Endothelial cell of umbilical vein (primary cell): ENCODE measurements around the gene ACAD9. TPM values are rescaled to one million over a fixed set of nuclear protein-coding genes. Genes with fewer than 3 reads are reported as not detected.

Source experiments
- BruUV-seq: library from RNA; stranded (reverse); fragments of 400-500 nt; replicated peaks from 2 replicates; lab custom pipeline; 2021; lab: Mats Ljungman, UMichigan
- CTCF ChIA-PET: fragments of 300-600, 350-600 bp; sonication (Branson Sonifier 250); formaldehyde crosslinking; loops from one replicate; lab custom pipeline; 2021; ENCODE audit warnings: antibody characterized with exemption, inconsistent platforms; lab: Charles Lee
- POLR2A ChIA-PET: fragments of 300-600, 350-600 bp; sonication (Branson Sonifier 250); formaldehyde crosslinking; loops from one replicate; lab custom pipeline; 2021; ENCODE audit warnings: antibody characterized with exemption, inconsistent platforms; lab: Charles Lee
- DNase-seq: peaks from one replicate; pipeline ENCODE4 v3.0.0-alpha.2; 2011; ENCODE audit warnings: low read depth, low spot score
- FAIRE-seq: peaks from 2 replicates; lab custom pipeline; 2011; peaks lifted over from hg19 to GRCh38; lab: Jason Lieb, UNC
- H2AFZ ChIP-seq: 2 replicates; pipeline ENCODE4 v1.6.0; 2012; ENCODE audit warnings: low read depth, low read length, control low read depth, inconsistent platforms
- H3K27ac ChIP-seq: 2 replicates; pipeline ENCODE4 v1.5.1; 2011; ENCODE audit warnings: low read depth, mild to moderate bottlenecking, control low read depth, low read length, moderate library complexity; ENCODE audit not compliant: insufficient read depth
- H3K27me3 ChIP-seq, 2 experiments: 2 replicates each; pipeline versions ENCODE4 v1.6.0 to v1.6.1; 2011; ENCODE audit warnings: low read length in 2 of 2, mixed read lengths in 1 of 2; ENCODE audit not compliant: control insufficient read depth in 2 of 2, insufficient read depth in 2 of 2
- H3K36me3 ChIP-seq, 2 experiments: 2 replicates in 1 of 2; 3 replicates in 1 of 2; pipeline ENCODE4 v1.5.1; 2011; ENCODE audit warnings: low read length in 2 of 2, mild to moderate bottlenecking in 1 of 2, moderate library complexity in 1 of 2; ENCODE audit not compliant: control insufficient read depth in 2 of 2, insufficient read depth in 2 of 2; ENCODE audit errors: extremely low read depth in 1 of 2
- H3K4me1 ChIP-seq: 3 replicates; pipeline ENCODE4 v1.5.1; 2011; ENCODE audit warnings: mild to moderate bottlenecking, low read length; ENCODE audit not compliant: control insufficient read depth, insufficient read depth; ENCODE audit errors: extremely low read depth
- H3K4me2 ChIP-seq: 2 replicates; pipeline ENCODE4 v1.6.1; 2011; ENCODE audit warnings: low read length, control low read depth, mixed read lengths; ENCODE audit not compliant: insufficient read depth
- H3K4me3 ChIP-seq, 3 experiments: fragments of 200-600 bp in 1 of 3; sonication (generic), shearing (Covaris generic) in 1 of 3; replicated peaks in 1 of 3; 2 replicates each; pipeline ENCODE4 v1.5.1; 2011 to 2016; ENCODE audit warnings: control low read depth in 3 of 3, low read length in 3 of 3, mild to moderate bottlenecking in 2 of 3, inconsistent platforms in 1 of 3, low read depth in 1 of 3, moderate library complexity in 1 of 3; ENCODE audit not compliant: insufficient read depth in 1 of 3
- H3K79me2 ChIP-seq: 2 replicates; pipeline ENCODE4 v1.6.0; 2012; ENCODE audit warnings: low read length, inconsistent platforms; ENCODE audit not compliant: control insufficient read depth, insufficient read depth
- H3K9ac ChIP-seq: replicated peaks from 2 replicates; pipeline ENCODE3; 2011; ENCODE audit warnings: low read length, control low read depth; ENCODE audit not compliant: insufficient read depth; ENCODE audit errors: extremely low read depth
- H3K9me1 ChIP-seq: replicated peaks from 3 replicates; pipeline ENCODE4 v1.6.0; 2011; ENCODE audit warnings: mild to moderate bottlenecking, low read length; ENCODE audit not compliant: control insufficient read depth, insufficient read depth; ENCODE audit errors: extremely low read depth
- H3K9me3 ChIP-seq: replicated peaks from 2 replicates; pipeline ENCODE4 v1.5.1; 2012; ENCODE audit warnings: low read length, inconsistent platforms; ENCODE audit not compliant: control insufficient read depth, insufficient read depth
- H4K20me1 ChIP-seq: replicated peaks from 2 replicates; pipeline ENCODE3; 2011; ENCODE audit warnings: mild to moderate bottlenecking, low read length; ENCODE audit not compliant: control insufficient read depth, insufficient read depth; ENCODE audit errors: extremely low read depth
- CTCF ChIP-seq, 2 donors: IDR thresholded peaks; 1 replicate in 1 of 2; 2 replicates in 1 of 2; pipeline ENCODE4 v1.5.1; 2011; ENCODE audit warnings: low read length in 2 of 2, mild to moderate bottlenecking in 2 of 2, moderate library complexity in 2 of 2, control low read depth in 1 of 2, inconsistent platforms in 1 of 2, low read depth in 1 of 2; ENCODE audit not compliant: insufficient read depth in 1 of 2; ENCODE audit errors: extremely low read depth in 1 of 2
- EZH2 ChIP-seq: IDR thresholded peaks from 2 replicates; pipeline ENCODE4 v1.6.1; 2012; ENCODE audit warnings: borderline replicate concordance, low read depth, mild to moderate bottlenecking, moderate library complexity, low read length, inconsistent platforms; ENCODE audit not compliant: severe bottlenecking
- FOS ChIP-seq: IDR thresholded peaks from 2 replicates; pipeline ENCODE4 v1.6.1; 2011; ENCODE audit warnings: mild to moderate bottlenecking, low read length, moderate library complexity, borderline replicate concordance; ENCODE audit not compliant: insufficient read depth
- GATA2 ChIP-seq: IDR thresholded peaks from 2 replicates; pipeline ENCODE4 v1.7.0; 2011; ENCODE audit warnings: low read depth, mild to moderate bottlenecking, moderate library complexity, mixed read lengths, low read length; ENCODE audit not compliant: insufficient read length, insufficient read depth
- JUN ChIP-seq: IDR thresholded peaks from 2 replicates; pipeline ENCODE4 v1.6.1; 2011; ENCODE audit warnings: borderline replicate concordance, low read depth; ENCODE audit not compliant: insufficient read length, insufficient read depth
- MYC ChIP-seq: IDR thresholded peaks from one replicate; pipeline ENCODE4 v1.6.1; 2011; ENCODE audit warnings: mild to moderate bottlenecking, low read depth, low read length
- POLR2A ChIP-seq: IDR thresholded peaks from 2 replicates; pipeline ENCODE4 v1.6.1; 2012; ENCODE audit warnings: low read depth, mild to moderate bottlenecking, control low read depth, low read length
- POLR2AphosphoS5 ChIP-seq: IDR thresholded peaks from 2 replicates; pipeline ENCODE4 v1.6.1; 2012; ENCODE audit warnings: low read depth, mild to moderate bottlenecking, control low read depth, low read length, moderate library complexity; ENCODE audit not compliant: insufficient read depth
- dilution Hi-C: fragments of 300-500 bp; cut with MboI; formaldehyde crosslinking; loops from one replicate; pipeline ENCODE4 v1.15.0; 2019; ENCODE audit warnings: low sequenced_read_pairs; ENCODE audit not compliant: extremely low pct_ligation_motif_present
- intact Hi-C: fragments of 100-400 bp; cut with micrococcal nuclease; formaldehyde crosslinking; loops from one replicate; pipeline ENCODE4 v1.10.0; 2022
- polyA plus RNA-seq, 4 experiments: library from polyadenylated mRNA; depleted of rRNA in 3 of 4; stranded (reverse) in 3 of 4; unstranded in 1 of 4; fragments of >200 nt; gene quantifications; 2 replicates each; pipeline versions ENCODE4 v1.2.1 to v1.2.3, GENCODE V29; 2011 to 2012; ENCODE audit warnings: missing spikeins in 1 of 4
- total RNA-seq: library from RNA; stranded (reverse); gene quantifications from 2 replicates; pipeline ENCODE4 v1.2.3, GENCODE V29; 2021
- TF ChIP-seq, protein P1 (sequence below): IDR thresholded peaks from 2 replicates; pipeline ENCODE4 v1.6.1; 2011; ENCODE audit not compliant: insufficient read depth, insufficient read length

Gene ACAD9
- total and polyA plus RNA-seq, 2 donors (not counting 3 experiments of a cell fraction or from before 2014, with no cell fraction given), result 58.6 to 65.8 TPM

DNA sequence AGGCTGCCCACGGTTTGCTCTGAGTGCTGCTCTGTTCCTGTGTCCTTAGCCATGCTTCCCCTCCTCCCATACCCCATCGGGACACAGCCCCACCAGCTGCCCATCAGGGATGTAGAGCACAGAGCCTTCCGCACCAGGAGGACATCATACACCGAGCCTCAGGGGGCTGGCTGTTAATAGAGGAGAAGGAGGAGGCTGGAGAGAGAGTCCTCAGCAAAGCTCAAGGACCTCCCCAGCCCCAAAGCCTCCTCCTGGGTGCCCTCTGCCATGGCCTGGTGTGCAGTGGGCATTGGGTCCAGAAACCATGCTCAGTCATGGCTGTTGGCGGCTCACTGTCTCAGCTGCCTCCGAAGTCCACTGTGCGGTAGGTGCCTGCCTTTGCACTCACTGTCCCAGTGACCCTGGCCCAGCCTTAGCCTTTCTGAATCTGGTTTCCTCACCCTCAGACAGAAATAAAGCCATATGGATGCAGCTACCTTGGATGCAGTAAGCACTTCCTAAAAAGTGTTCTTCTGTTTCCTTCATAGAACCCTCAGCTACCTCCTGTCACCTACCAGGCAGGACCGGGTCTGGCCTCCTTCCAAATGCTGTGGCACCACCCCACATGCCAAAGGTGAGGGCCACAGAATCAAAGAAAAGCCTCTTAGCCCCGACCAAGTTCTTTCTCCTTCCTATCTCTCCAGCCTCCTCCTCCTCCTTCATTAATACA is 53.9 kb downstream of the ACAD9 start:
- peaks cover 2 to 7% of the 10 kb centered on the region in 2 experiments for H3K27me3 ChIP-seq
- no peaks in the 10 kb centered on the region for H3K9me1 ChIP-seq
- no peaks in the 10 kb centered on the region for H3K9me3 ChIP-seq
- intact Hi-C loops, result no loop called here
- no peaks in the 10 kb centered on the region for H3K79me2 ChIP-seq
- FAIRE-seq (no peak), DNase-seq (no peak)
- TF ChIP-seq GATA2 (no peak), FOS (no peak), JUN (no peak), POLR2A (no peak), EZH2 (no peak), POLR2AphosphoS5 (no peak), MYC (no peak), CTCF (IDR thresholded peaks at IDR 0.05; ENCODE audit: extremely low read depth in 1 of 2, insufficient read depth in 1 of 2, low read depth in 1 of 2, low read length in 2 of 2) (no peak)
- TF ChIP-seq, protein P1, sequence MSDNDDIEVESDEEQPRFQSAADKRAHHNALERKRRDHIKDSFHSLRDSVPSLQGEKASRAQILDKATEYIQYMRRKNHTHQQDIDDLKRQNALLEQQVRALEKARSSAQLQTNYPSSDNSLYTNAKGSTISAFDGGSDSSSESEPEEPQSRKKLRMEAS, result no peak
- H3K27ac ChIP-seq, result no peak overlapping the region
- CTCF ChIA-PET, result interaction anchor here (1.0 to 2.1 kb wide), 3 partner anchors 10 to 37 kb away, joined by 3 to 5 read pairs (median 5); no protein-coding TSS in a partner anchor
- no TSS peak for BruUV-seq
- no peak overlapping the region for H2AFZ ChIP-seq
- H4K20me1 ChIP-seq, result no peaks in the 10 kb centered on the region
- no peaks in the 10 kb centered on the region for H3K4me1 ChIP-seq
- dilution Hi-C loops, result no loop called here
- H3K9ac ChIP-seq, result no peak overlapping the region
- POLR2A ChIA-PET, result no interaction called here
- no peaks in the 10 kb centered on the region for H3K36me3 ChIP-seq
- no peak overlapping the region for H3K4me3 ChIP-seq
- H3K4me2 ChIP-seq, result no peak overlapping the region
